HG03432 (cell line): ENCODE results near the gene MAP10.

Experiments used
- ATAC-seq: cut with Tn5 transposase; IDR thresholded peaks from one replicate; pipeline ENCODE4 v1.9.1; 2021; ENCODE audit warnings: mild to moderate bottlenecking, moderate library complexity; ENCODE audit not compliant: unreplicated experiment

Gene MAP10

GRCh38 chr1:232795497-232796053 is 9.6 kb upstream of the MAP10 start:
- ATAC-seq, result no peak

- ATAC-seq, result no peak
Observed at GRCh38 chr1:232797856-232798510, 7.2 kb upstream of the MAP10 start.

- no peak for ATAC-seq
Observed at GRCh38 chr1:232798920-232799319, 6.3 kb upstream of the MAP10 start.

GRCh38 chr1:232806186-232806510 is 932 bp downstream of the MAP10 start:
- no peak for ATAC-seq

GRCh38 chr1:232810856-232811255 is 5.6 kb downstream of the MAP10 start:
- ATAC-seq, result no peak

GRCh38 chr1:232812560-232812959 is 7.3 kb downstream of the MAP10 start:
- ATAC-seq, result no peak

- no peak for ATAC-seq
Observed at GRCh38 chr1:232813097-232813496, 7.9 kb downstream of the MAP10 start.

- ATAC-seq, result no peak
Observed at GRCh38 chr1:232813760-232814159, 8.5 kb downstream of the MAP10 start.

- ATAC-seq, result no peak
Observed at GRCh38 chr1:232816324-232816723, 11.1 kb downstream of the MAP10 start.

GRCh38 chr1:232818040-232818439 is 12.8 kb downstream of the MAP10 start:
- no peak for ATAC-seq

GRCh38 chr1:232820431-232820830 is 15.2 kb downstream of the MAP10 start:
- ATAC-seq, result no peak

GRCh38 chr1:232822530-232822929 is 17.3 kb downstream of the MAP10 start:
- ATAC-seq, result no peak

GRCh38 chr1:232826318-232826717 is 21.1 kb downstream of the MAP10 start:
- no peak for ATAC-seq

- no peak for ATAC-seq
Observed at GRCh38 chr1:232830661-232831060, 25.4 kb downstream of the MAP10 start.

- ATAC-seq, result no peak
Observed at GRCh38 chr1:232831895-232832294, 26.7 kb downstream of the MAP10 start.

- ATAC-seq, result no peak
Observed at GRCh38 chr1:232834066-232834465, 28.9 kb downstream of the MAP10 start.

- no peak for ATAC-seq
Observed at GRCh38 chr1:232835166-232835565, 29.9 kb downstream of the MAP10 start.

- ATAC-seq, result no peak
Observed at GRCh38 chr1:232837087-232837486, 31.9 kb downstream of the MAP10 start.

GRCh38 chr1:232841823-232842565 is 36.8 kb downstream of the MAP10 start:
- no peak for ATAC-seq

- ATAC-seq, result no peak
Observed at GRCh38 chr1:232844791-232845190, 39.6 kb downstream of the MAP10 start.

- no peak for ATAC-seq
Observed at GRCh38 chr1:232845406-232845955, 40.3 kb downstream of the MAP10 start.

GRCh38 chr1:232851532-232851931 is 46.3 kb downstream of the MAP10 start:
- ATAC-seq, result no peak
